ENCODE results near the gene WDR87. TPM values are rescaled to one million over a fixed set of nuclear protein-coding genes. Genes with fewer than 3 reads are reported as not detected.

WDR87 gene
- total and polyA plus RNA-seq, 9 of the 15 experiments (the other 6 are each of a cell fraction or from before 2014, with no cell fraction given) = not detected

DNA sequence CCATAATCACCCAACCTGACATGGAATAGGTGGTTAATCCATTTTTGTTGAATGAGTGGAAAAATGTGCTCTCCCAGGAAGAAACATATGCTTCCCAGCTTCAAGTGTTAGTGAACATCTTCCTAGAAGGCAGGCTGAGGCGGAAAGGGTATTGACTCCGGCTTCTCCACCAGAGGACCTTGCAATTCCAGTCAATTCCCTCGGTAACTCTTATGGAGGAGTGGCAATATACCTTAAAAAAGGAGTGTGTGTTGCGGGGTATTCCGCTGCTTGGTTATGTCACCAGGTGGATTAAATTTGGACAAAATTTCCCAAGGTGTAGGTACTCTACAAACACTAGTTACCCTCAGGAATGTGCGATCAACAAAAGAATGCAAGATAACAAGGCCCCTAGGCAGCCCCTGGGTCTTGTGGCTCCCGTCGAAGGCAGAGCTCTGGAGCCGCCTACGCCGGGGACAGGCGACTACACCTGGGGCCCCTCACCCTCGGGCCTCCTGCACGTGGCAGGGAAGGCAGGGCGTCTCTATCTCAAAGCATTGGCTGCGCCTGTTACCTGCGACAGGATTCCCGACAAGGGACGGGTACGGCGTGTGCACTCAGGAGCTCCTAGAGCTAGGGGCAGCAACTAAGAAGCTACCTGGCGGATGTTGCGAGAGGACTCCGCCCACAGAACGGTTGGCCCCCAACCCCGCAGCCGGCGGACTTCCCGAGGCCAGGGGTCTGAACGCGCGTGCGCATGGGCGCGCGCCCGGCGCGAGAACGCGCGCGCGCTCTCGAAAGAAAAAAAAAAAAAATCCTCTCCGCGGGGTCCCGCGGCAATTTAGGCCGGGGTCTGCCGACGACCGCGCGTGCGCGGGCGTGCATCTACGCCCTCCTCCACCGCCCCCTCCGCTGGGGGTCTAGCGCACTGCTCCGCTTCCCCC, at the start of gene WDR87 (continued):
- TF ChIP-seq, protein P1, sequence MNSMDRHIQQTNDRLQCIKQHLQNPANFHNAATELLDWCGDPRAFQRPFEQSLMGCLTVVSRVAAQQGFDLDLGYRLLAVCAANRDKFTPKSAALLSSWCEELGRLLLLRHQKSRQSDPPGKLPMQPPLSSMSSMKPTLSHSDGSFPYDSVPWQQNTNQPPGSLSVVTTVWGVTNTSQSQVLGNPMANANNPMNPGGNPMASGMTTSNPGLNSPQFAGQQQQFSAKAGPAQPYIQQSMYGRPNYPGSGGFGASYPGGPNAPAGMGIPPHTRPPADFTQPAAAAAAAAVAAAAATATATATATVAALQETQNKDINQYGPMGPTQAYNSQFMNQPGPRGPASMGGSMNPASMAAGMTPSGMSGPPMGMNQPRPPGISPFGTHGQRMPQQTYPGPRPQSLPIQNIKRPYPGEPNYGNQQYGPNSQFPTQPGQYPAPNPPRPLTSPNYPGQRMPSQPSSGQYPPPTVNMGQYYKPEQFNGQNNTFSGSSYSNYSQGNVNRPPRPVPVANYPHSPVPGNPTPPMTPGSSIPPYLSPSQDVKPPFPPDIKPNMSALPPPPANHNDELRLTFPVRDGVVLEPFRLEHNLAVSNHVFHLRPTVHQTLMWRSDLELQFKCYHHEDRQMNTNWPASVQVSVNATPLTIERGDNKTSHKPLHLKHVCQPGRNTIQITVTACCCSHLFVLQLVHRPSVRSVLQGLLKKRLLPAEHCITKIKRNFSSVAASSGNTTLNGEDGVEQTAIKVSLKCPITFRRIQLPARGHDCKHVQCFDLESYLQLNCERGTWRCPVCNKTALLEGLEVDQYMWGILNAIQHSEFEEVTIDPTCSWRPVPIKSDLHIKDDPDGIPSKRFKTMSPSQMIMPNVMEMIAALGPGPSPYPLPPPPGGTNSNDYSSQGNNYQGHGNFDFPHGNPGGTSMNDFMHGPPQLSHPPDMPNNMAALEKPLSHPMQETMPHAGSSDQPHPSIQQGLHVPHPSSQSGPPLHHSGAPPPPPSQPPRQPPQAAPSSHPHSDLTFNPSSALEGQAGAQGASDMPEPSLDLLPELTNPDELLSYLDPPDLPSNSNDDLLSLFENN (IDR thresholded peaks at IDR 0.05; ENCODE audit: low read depth in 2 of 2, low read length in 2 of 2) = no peak
- TF ChIP-seq ZNF668 (CRISPR knock-in tag; IDR thresholded peaks at IDR 0.05) = peak; percentile 81; the same call in 1 of the 2 replicates
- TF ChIP-seq L3MBTL2 (IDR thresholded peaks at IDR 0.05) = peak; percentile 86
- peak; percentile 46; the same call in 1 of the 2 replicates for TF ChIP-seq ZNF589 (CRISPR knock-in tag; IDR thresholded peaks at IDR 0.05; ENCODE audit: low read depth)
- 0 out of 2 replicates have a peak, but pooled peaks have one; percentile 30 for TF ChIP-seq ZKSCAN8 (CRISPR knock-in tag; IDR thresholded peaks at IDR 0.05)
- TF ChIP-seq ASH1L (IDR thresholded peaks at IDR 0.05; ENCODE audit: borderline replicate concordance, low read depth, partially characterized antibody) = peak; percentile 44
- TF ChIP-seq, protein P2, sequence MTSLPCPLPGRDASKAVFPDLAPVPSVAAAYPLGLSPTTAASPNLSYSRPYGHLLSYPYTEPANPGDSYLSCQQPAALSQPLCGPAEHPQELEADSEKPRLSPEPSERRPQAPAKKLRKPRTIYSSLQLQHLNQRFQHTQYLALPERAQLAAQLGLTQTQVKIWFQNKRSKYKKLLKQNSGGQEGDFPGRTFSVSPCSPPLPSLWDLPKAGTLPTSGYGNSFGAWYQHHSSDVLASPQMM (CRISPR knock-in tag; IDR thresholded peaks at IDR 0.05) = no peak
- no peak for TF ChIP-seq ZNF695 (CRISPR knock-in tag; IDR thresholded peaks at IDR 0.05)
- TF ChIP-seq E2F3 (CRISPR knock-in tag; IDR thresholded peaks at IDR 0.05) = no peak
- TF ChIP-seq DNMT1 (IDR thresholded peaks at IDR 0.05) = no peak
- 0 out of 2 replicates have a peak, but pooled peaks have one; percentile 5 for TF ChIP-seq NFIC (IDR thresholded peaks at IDR 0.05)
- TF ChIP-seq CXXC5 (CRISPR knock-in tag; IDR thresholded peaks at IDR 0.05) = peak; percentile 59; the same call in 1 of the 2 replicates
- TF ChIP-seq ZNF766 (CRISPR knock-in tag; conservative IDR thresholded peaks at IDR 0.05) = peak; percentile 95
- TF ChIP-seq, protein P3, sequence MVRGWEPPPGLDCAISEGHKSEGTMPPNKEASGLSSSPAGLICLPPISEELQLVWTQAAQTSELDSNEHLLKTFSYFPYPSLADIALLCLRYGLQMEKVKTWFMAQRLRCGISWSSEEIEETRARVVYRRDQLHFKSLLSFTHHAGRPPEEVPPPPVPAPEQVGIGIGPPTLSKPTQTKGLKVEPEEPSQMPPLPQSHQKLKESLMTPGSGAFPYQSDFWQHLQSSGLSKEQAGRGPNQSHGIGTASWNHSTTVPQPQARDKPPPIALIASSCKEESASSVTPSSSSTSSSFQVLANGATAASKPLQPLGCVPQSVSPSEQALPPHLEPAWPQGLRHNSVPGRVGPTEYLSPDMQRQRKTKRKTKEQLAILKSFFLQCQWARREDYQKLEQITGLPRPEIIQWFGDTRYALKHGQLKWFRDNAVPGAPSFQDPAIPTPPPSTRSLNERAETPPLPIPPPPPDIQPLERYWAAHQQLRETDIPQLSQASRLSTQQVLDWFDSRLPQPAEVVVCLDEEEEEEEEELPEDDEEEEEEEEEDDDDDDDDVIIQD (CRISPR knock-in tag; IDR thresholded peaks at IDR 0.05) = no peak
- TF ChIP-seq, protein P4, sequence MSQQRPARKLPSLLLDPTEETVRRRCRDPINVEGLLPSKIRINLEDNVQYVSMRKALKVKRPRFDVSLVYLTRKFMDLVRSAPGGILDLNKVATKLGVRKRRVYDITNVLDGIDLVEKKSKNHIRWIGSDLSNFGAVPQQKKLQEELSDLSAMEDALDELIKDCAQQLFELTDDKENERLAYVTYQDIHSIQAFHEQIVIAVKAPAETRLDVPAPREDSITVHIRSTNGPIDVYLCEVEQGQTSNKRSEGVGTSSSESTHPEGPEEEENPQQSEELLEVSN (IDR thresholded peaks at IDR 0.05; ENCODE audit: borderline replicate concordance in 1 of 2, extremely low read depth in 1 of 2, insufficient read depth in 1 of 2, insufficient read length in 1 of 2, low read depth in 1 of 2, low read length in 1 of 2, poor library complexity in 1 of 2, severe bottlenecking in 1 of 2) = peak in 1 of 2 experiments; percentile 37
- no peak for TF ChIP-seq ARID1B (IDR thresholded peaks at IDR 0.05)
- no peak for TF ChIP-seq RB1 (IDR thresholded peaks at IDR 0.05; ENCODE audit: low read depth)
- TF ChIP-seq, protein P5, sequence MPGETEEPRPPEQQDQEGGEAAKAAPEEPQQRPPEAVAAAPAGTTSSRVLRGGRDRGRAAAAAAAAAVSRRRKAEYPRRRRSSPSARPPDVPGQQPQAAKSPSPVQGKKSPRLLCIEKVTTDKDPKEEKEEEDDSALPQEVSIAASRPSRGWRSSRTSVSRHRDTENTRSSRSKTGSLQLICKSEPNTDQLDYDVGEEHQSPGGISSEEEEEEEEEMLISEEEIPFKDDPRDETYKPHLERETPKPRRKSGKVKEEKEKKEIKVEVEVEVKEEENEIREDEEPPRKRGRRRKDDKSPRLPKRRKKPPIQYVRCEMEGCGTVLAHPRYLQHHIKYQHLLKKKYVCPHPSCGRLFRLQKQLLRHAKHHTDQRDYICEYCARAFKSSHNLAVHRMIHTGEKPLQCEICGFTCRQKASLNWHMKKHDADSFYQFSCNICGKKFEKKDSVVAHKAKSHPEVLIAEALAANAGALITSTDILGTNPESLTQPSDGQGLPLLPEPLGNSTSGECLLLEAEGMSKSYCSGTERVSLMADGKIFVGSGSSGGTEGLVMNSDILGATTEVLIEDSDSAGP (CRISPR knock-in tag; IDR thresholded peaks at IDR 0.05) = no peak

Measured in K562 (cell line).